Measurements from ENCODE around the gene KIR3DL1. TPM values are rescaled to one million over a fixed set of nuclear protein-coding genes. Genes with fewer than 3 reads are reported as not detected.

Gene KIR3DL1
- total RNA-seq, 1 experiment from 2014 or later = not detected

DNA sequence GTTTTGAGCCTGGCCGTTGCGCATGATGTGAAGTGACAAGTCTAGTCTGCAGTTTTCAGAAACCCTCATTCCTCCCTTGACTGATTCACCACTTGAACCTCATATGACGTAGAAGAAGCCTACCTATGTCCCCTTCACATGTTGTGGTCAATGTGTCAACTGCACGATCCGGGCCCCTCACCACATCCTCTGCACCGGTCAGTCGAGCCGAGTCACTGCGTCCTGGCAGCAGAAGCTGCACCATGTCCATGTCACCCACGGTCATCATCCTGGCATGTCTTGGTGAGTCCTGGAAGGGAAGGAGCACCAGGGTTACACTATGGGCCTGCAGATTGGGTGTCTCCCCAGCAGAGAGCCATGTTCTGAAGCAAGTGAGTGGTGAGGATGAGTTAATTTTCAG lies 12.9 kb upstream of the KIR3DL1 start, which contains the start of gene KIR2DL4:
Gene KIR2DL4 (plus strand): TSS at position 201 of the 400 bp plus-strand sequence. CDS start 42 bp downstream, at position 243.
- TF ChIP-seq REST (IDR thresholded peaks at IDR 0.05; ENCODE audit: insufficient read depth in 1 of 2, low read depth in 2 of 2, low read length in 1 of 2) = no peak
- no peak for TF ChIP-seq CTCF (IDR thresholded peaks at IDR 0.05)
- no peak for TF ChIP-seq TCF7L2 (IDR thresholded peaks at IDR 0.05; ENCODE audit: low read depth, low read length)
- no peak for TF ChIP-seq POLR2AphosphoS5 (IDR thresholded peaks at IDR 0.05; ENCODE audit: low read depth, low read length)
- no peak for TF ChIP-seq SIN3A (IDR thresholded peaks at IDR 0.05; ENCODE audit: borderline replicate concordance, insufficient read depth, low read depth, low read length)
- BruUV-seq (replicated peaks) = no TSS peak

GRCh38 chr19:54804101-54804500 lies 12.2 kb upstream of the KIR3DL1 start:
- Histone ChIP-seq H3K27ac (ENCODE audit: low read length) (no peak overlapping the region), H3K9me3 (ENCODE audit: control insufficient read depth, insufficient read depth, low read depth, low read length) (no peaks in the 10 kb centered on the region), H3K4me1 (ENCODE audit: control insufficient read depth, insufficient read depth, low read length) (no peaks in the 10 kb centered on the region), H3K4me3 (ENCODE audit: low read depth in 2 of 2, low read length in 2 of 2) (no peak overlapping the region), H3K27me3 (ENCODE audit: control insufficient read depth, insufficient read depth, low read length) (peaks cover 5% of the 10 kb centered on the region), H3K36me3 (ENCODE audit: control insufficient read depth, insufficient read depth, low read length) (no peaks in the 10 kb centered on the region)
- in situ Hi-C loops (cut with HindIII; ENCODE audit: low pct_unique_long_range_greater_than_20kb, low sequenced_read_pairs) = no loop called here
- ATAC-seq (no peak), DNase-seq (ENCODE audit: low read depth, low spot score) (no peak)
- BruUV-seq (replicated peaks) = no TSS peak
- ChIA-PET CTCF (no interaction called here), POLR2A (no interaction called here)
- intact Hi-C loops (cut with micrococcal nuclease; ENCODE audit: unreplicated experiment) = no loop called here
- no peak for TF ChIP-seq REST (IDR thresholded peaks at IDR 0.05; ENCODE audit: insufficient read depth in 1 of 2, low read depth in 2 of 2, low read length in 1 of 2)
- no peak for TF ChIP-seq CTCF (IDR thresholded peaks at IDR 0.05)
- no peak for TF ChIP-seq TCF7L2 (IDR thresholded peaks at IDR 0.05; ENCODE audit: low read depth, low read length)
- TF ChIP-seq SIN3A (IDR thresholded peaks at IDR 0.05; ENCODE audit: borderline replicate concordance, insufficient read depth, low read depth, low read length) = no peak
- TF ChIP-seq POLR2AphosphoS5 (IDR thresholded peaks at IDR 0.05; ENCODE audit: low read depth, low read length) = no peak

More for the DNA sequence above, 12.9 kb upstream of the KIR3DL1 start, which contains the start of gene KIR2DL4:
- Histone ChIP-seq H3K9me3 (ENCODE audit: control insufficient read depth, insufficient read depth, low read depth, low read length) (no peaks in the 10 kb centered on the region), H3K36me3 (ENCODE audit: control insufficient read depth, insufficient read depth, low read length) (no peaks in the 10 kb centered on the region), H3K27ac (ENCODE audit: low read length) (no peak within 1 kb of the TSS), H3K4me1 (ENCODE audit: control insufficient read depth, insufficient read depth, low read length) (no peaks in the 10 kb centered on the region), H3K4me3 (ENCODE audit: low read depth in 2 of 2, low read length in 2 of 2) (no peak within 1 kb of the TSS), H3K27me3 (ENCODE audit: control insufficient read depth, insufficient read depth, low read length) (peaks cover 8% of the 10 kb centered on the region)
- DNase-seq (ENCODE audit: low read depth, low spot score) (no peak), ATAC-seq (no peak)
- in situ Hi-C loops (cut with HindIII; ENCODE audit: low pct_unique_long_range_greater_than_20kb, low sequenced_read_pairs) = no loop called here
- intact Hi-C loops (cut with micrococcal nuclease; ENCODE audit: unreplicated experiment) = no loop called here
- CTCF ChIA-PET = no interaction called here
- POLR2A ChIA-PET = no interaction called here
